Activated CD8-positive, alpha-beta T cell treated with anti-CD3 and anti-CD28 coated beads, Interleukin-2, amount 10 ng/mL, durations not matched to agents 7 days and 5 days (primary cell): ENCODE measurements around the gene MRPS23. TPM values are rescaled to one million over a fixed set of nuclear protein-coding genes. Genes with fewer than 3 reads are reported as not detected.

Experiments used
- ATAC-seq: fragments of 150-1000 bp; cut with Tn5 transposase; one replicate; pipeline ENCODE4 v1.10.0; 2021; ENCODE audit warnings: moderate library complexity
- CTCF ChIA-PET: fragments of 350-600 bp; sonication (Branson Sonifier 250); formaldehyde crosslinking; loops from one replicate; lab custom pipeline; 2021; ENCODE audit warnings: antibody characterized with exemption; lab: Charles Lee
- POLR2A ChIA-PET: fragments of 350-600 bp; sonication (Branson Sonifier 250); formaldehyde crosslinking; loops from one replicate; lab custom pipeline; 2021; ENCODE audit warnings: antibody characterized with exemption; lab: Charles Lee
- DNase-seq: peaks from one replicate; pipeline ENCODE4 v3.0.0-alpha.2; 2020
- H3K27ac Mint-ChIP-seq: one replicate; pipeline ENCODE4 v1.8.0; 2021; ENCODE audit warnings: mild to moderate bottlenecking, mixed read lengths
- H3K27me3 Mint-ChIP-seq: one replicate; pipeline ENCODE4 v1.8.0; 2021; ENCODE audit warnings: low read depth, mixed read lengths
- H3K36me3 Mint-ChIP-seq: one replicate; pipeline ENCODE4 v1.8.0; 2021; ENCODE audit warnings: low read depth, mixed read lengths
- H3K4me1 Mint-ChIP-seq: one replicate; pipeline ENCODE4 v1.8.0; 2021; ENCODE audit warnings: low read depth, mixed read lengths
- H3K4me3 Mint-ChIP-seq: one replicate; pipeline ENCODE4 v1.8.0; 2021; ENCODE audit warnings: mild to moderate bottlenecking, mixed read lengths
- H3K9me3 Mint-ChIP-seq: one replicate; pipeline ENCODE4 v1.8.0; 2022; ENCODE audit warnings: mixed read lengths; ENCODE audit not compliant: insufficient read depth
- total RNA-seq, 2 experiments: library from RNA; stranded (reverse); gene quantifications; one replicate each; pipeline ENCODE4 v1.2.3, GENCODE V29; 2021

The MRPS23 gene
- total RNA-seq, 2 experiments from 2014 or later: 46.3 to 48.7 TPM

DNA sequence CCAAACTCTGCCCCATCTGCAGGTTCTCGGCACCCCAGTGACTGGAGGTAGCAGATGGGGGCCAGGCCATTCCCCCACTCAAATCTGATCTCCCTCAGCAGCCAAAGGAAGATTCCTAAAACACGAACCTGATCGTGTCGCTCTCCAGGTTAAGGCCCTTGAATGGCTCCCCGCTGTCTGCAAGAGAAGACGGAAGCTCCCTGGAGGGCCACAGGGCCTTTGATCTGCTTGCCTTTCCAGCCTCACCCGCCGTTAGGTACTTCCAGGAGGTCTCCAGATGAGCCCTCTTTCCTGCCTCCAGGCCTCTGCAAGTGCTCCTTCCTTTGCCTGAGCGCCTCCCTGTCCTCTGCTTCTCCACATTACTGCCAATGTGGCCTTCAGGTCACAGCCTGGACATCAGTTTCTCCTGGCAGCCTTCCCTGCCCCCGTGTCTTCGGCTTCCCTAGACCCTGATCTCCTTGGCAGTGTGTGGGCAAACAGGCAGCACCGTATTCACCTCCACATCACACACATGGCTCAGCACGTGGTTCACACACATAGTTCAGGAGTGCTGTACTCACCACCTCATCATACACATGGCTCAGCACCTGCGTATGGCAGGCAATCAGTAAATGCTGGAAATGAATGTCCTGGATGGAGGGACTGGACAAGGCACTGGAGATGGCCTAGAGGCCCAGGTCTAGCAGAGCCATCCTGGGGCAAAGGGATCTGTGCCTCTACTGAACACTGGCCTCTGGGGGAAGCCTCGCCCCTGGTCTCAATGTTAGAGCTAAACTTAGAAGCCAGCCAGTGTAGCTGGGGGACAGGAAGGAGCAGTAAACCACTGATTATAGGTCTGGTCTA lies 26.4 kb upstream of the MRPS23 start:
- POLR2A ChIA-PET: no interaction called here
- ATAC-seq: no peak

DNA sequence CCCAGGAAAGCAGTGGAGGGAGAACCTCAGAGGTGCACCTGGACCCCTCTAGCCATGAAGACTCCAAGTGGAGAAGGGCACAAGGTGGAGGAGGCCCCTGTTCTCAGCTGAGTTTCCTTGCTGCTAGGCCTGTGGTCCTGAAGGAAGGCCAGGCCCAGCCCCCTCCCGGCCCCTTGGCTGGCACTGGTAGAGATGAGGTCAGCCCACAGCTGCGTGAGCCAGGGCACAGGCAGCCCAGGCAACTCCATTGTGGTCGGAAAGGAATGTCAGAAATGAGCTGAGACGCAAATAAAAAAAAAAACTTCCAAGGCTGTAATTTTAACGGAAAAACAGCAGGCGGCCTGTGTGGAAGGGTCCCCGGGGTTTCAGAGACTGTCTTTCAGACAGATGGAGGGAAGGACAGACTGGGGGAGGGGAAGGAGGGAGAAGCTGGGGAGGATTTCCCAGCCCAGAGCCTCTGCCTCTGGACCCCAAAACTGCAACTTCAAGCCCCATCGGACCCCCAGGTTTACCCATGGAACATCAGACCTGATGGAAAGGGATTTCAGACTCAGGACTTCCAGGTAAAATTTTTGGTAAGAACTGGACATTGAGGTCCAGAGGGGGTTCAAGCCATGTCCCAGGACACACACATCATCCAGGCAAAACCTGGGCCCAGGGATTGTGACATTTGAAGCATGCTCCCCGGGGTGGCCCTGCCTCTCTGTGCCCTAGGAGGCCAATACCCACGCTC lies 25.6 kb upstream of the MRPS23 start:
- DNase-seq (no peak), ATAC-seq (no peak)
- peaks cover 30% of the 10 kb centered on the region for H3K4me1 Mint-ChIP-seq
- H3K36me3 Mint-ChIP-seq: no peaks in the 10 kb centered on the region
- no peaks in the 10 kb centered on the region for H3K9me3 Mint-ChIP-seq
- ChIA-PET POLR2A (no interaction called here), CTCF (interaction anchor here (1.0 to 1.9 kb wide), 4 partner anchors 19 to 118 kb away, joined by 3 to 9 read pairs (median 4); no protein-coding TSS in a partner anchor)
- H3K4me3 Mint-ChIP-seq: no peak overlapping the region
- no peak overlapping the region for H3K27ac Mint-ChIP-seq
- H3K27me3 Mint-ChIP-seq: peaks cover 40% of the 10 kb centered on the region

More for the DNA sequence above, 26.4 kb upstream of the MRPS23 start:
- Mint-ChIP-seq H3K4me3 (no peak overlapping the region), H3K27ac (no peak overlapping the region), H3K36me3 (no peaks in the 10 kb centered on the region), H3K4me1 (peaks cover 30% of the 10 kb centered on the region), H3K9me3 (no peaks in the 10 kb centered on the region), H3K27me3 (peaks cover 39% of the 10 kb centered on the region)
- DNase-seq: no peak
- CTCF ChIA-PET: interaction anchor here (1.0 to 1.9 kb wide), 3 partner anchors 16 to 123 kb away, joined by 3 to 9 read pairs (median 3); no protein-coding TSS in a partner anchor

DNA sequence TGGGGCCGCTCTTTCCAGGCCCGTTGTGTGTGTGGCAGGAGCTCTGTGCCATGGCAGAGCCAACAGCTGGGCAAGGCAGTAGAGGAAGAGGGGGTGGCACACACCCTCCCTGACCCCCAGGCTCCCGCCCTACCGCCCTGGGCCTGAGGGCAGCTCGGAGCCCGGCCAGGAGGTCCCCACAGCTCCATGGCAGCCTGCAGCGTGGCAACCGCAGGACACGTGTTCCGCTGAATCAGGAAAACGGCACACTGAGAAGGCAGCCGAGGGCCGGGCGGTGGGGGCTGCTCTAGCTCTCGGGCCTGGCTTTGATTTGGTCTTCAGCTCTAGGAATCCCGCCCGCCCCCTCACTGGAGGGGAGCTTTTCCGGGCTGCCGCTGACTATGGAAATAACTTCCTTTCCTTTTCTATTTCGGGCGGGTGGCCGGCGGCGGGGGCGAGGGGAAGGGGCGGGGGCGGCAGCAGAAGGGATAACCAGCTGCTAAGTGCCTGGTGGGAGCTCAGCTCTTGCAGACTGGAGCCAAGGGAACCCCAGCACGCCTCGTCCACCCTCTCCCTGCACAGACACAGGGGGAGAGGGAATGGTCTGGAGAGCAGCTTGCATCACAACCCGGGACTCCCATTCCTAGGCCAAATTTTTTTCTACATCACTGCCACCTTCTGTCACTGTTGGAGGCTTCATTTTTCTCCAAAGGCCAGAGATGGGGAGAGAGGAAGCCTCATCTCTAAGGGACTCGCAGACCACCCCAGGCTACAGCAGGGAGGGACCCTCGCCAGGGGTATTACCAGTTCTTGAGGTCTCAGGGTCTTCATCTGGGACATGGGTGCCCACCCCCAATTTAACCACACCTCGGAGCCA lies 24.8 kb upstream of the MRPS23 start:
- Mint-ChIP-seq H3K4me1 (peaks cover 30% of the 10 kb centered on the region), H3K36me3 (no peaks in the 10 kb centered on the region), H3K27me3 (peaks cover 45% of the 10 kb centered on the region), H3K9me3 (no peaks in the 10 kb centered on the region), H3K4me3 (no peak overlapping the region), H3K27ac (no peak overlapping the region)
- CTCF ChIA-PET: interaction anchor here (1.0 to 1.9 kb wide), 6 partner anchors 18 to 119 kb away, joined by 3 to 9 read pairs (median 4); no protein-coding TSS in a partner anchor
- POLR2A ChIA-PET: interaction anchor here (0.8 to 1.1 kb wide), 2 partner anchors 124 to 133 kb away, joined by 3 to 4 read pairs; no protein-coding TSS in a partner anchor
- no peak for DNase-seq
- peak; percentile 37 for ATAC-seq

DNA sequence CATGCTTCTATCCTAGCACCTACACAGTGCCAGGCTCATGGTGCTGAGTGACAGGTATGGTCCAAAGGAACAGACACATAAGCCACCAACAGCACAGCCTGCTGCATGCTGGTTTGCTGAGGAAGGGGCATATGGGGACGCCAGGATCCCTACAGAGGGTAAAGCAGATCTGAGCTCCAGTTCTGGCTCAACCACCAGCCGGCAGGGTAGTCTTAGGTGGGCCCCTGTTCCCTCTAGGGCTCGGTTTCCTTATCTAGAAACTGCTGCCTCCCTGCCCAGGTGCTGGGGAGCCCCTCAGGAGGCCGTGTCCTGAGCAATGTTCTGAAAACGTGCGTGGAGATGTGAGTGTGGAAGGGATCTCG lies 24.2 kb upstream of the MRPS23 start:
- ATAC-seq (peak; percentile 12), DNase-seq (no peak)
- no peak overlapping the region for H3K27ac Mint-ChIP-seq
- ChIA-PET POLR2A (interaction anchor here (0.8 to 1.1 kb wide), 2 partner anchors 124 to 133 kb away, joined by 3 to 4 read pairs; no protein-coding TSS in a partner anchor), CTCF (interaction anchor here (1.0 to 1.9 kb wide), 3 partner anchors 19 to 72 kb away, joined by 3 to 9 read pairs (median 4); no protein-coding TSS in a partner anchor)
- peaks cover 28% of the 10 kb centered on the region for H3K4me1 Mint-ChIP-seq
- no peaks in the 10 kb centered on the region for H3K9me3 Mint-ChIP-seq
- no peaks in the 10 kb centered on the region for H3K36me3 Mint-ChIP-seq
- H3K27me3 Mint-ChIP-seq: peaks cover 39% of the 10 kb centered on the region
- no peak overlapping the region for H3K4me3 Mint-ChIP-seq

DNA sequence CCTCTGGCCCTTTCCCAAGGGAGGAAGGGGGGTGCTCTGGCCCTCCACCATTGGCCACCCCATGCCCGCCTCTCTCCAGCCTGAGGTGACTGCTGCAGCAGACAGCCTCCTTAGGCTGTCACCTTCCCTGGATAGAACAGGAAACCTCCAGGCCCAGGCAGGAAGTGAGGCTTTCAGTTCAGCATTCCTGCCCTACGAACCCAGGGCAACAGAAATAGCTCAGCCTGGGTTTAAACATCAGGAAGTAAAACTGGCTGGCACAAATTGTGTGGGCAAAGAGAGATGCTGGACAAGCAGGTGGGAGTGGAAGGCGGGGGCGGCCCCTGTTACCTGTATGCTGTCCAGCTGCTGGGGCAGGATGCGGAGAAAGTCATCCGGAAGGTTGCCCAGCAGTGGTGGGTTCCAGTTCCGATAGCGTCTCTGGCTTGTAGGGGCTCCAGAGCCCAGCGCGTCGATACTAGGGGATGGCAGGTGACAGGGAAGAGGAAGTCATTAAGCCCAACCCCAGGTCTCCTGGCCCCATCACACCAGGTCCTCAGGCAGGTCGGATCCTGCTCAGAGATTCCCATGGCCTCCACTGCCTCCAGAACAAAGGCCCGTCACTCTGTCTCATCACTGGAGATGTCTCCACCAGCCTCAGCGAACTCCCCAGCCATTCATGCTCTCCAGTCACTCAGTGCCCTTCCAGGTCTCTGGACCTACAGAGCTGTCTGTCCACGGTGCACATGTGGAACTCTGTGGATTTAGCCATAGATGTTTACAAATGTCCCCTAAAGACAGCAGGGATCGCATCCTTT lies 23.6 kb upstream of the MRPS23 start:
- ChIA-PET POLR2A (interaction anchor here (1.1 kb wide), 1 partner anchor 134 kb away, joined by 3 read pairs; no protein-coding TSS in a partner anchor), CTCF (no interaction called here)
- H3K27me3 Mint-ChIP-seq: peaks cover 36% of the 10 kb centered on the region
- peaks cover 33% of the 10 kb centered on the region for H3K4me1 Mint-ChIP-seq
- ATAC-seq: no peak
- DNase-seq: no peak
- no peak overlapping the region for H3K27ac Mint-ChIP-seq
- H3K36me3 Mint-ChIP-seq: no peaks in the 10 kb centered on the region
- no peak overlapping the region for H3K4me3 Mint-ChIP-seq
- no peaks in the 10 kb centered on the region for H3K9me3 Mint-ChIP-seq

DNA sequence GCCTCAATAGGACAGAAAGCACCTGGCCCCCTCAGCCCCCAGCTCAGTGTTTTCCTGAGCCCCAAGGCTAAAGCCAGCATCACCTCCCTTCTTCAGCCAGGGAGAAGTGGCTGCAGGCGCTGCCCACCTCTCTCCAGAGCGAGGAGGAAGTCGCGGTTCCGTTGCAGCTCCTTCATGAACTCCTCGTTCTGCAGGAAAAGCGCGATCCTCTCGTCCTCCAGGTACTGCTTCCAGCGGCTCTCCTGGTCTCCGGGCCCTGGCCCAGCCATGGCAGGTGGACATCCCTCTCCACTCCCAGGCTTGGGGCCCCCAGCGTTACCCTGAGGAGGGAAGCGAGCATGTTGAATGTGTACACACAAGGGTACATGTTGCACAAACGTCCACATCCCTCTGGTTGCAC lies 22.7 kb upstream of the MRPS23 start:
- ATAC-seq (no peak), DNase-seq (no peak)
- no peak overlapping the region for H3K4me3 Mint-ChIP-seq
- peaks cover 31% of the 10 kb centered on the region for H3K27me3 Mint-ChIP-seq
- ChIA-PET POLR2A (no interaction called here), CTCF (no interaction called here)
- no peak overlapping the region for H3K27ac Mint-ChIP-seq
- H3K36me3 Mint-ChIP-seq: no peaks in the 10 kb centered on the region
- no peaks in the 10 kb centered on the region for H3K9me3 Mint-ChIP-seq
- H3K4me1 Mint-ChIP-seq: peaks cover 43% of the 10 kb centered on the region

DNA sequence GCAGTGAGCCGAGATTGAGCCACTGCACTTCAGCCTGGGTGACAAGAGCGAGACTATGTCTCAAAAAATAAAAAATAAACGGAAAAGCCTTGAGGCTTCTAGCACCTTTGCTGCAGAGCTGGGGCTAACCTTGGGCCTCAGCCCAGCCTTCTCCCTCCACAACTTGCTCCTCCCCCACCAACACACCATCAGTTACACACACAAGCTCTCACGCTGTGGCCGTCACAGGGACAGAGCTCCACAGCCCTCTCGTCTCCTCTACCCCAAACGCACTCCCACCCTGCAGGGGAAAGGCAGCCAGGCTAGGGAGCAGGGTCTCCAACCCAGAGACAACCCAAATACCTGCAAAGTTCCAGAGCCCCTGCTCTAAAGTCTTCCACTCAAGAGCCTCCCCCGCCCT lies 22.0 kb upstream of the MRPS23 start:
- Mint-ChIP-seq H3K4me1 (peaks cover 48% of the 10 kb centered on the region), H3K27ac (no peak overlapping the region), H3K9me3 (no peaks in the 10 kb centered on the region), H3K27me3 (peaks cover 31% of the 10 kb centered on the region), H3K4me3 (no peak overlapping the region), H3K36me3 (no peaks in the 10 kb centered on the region)
- ATAC-seq (no peak), DNase-seq (no peak)
- ChIA-PET CTCF (interaction anchor here (5.2 kb wide), 1 partner anchor 13 kb away, joined by 40 read pairs; no protein-coding TSS in a partner anchor), POLR2A (no interaction called here)

DNA sequence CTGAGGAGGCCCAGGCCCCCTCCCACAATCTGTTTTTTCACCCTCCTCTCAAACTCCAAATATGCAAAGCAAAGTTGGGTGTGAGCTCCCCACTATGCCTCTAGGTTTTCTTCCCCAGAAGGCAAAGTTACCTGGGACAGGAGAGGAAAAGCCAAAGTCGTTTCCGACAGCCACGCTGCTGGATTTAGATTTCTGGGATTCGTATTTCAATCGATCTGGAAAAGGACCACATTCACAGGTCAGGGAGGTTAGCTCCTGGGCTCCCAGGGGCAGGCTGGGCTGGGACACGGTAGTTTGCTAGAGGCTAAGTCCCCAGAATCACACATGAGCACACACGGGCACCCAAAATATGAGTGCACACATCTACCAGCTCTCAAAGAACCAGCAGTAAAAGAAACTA lies 21.3 kb upstream of the MRPS23 start:
- H3K4me3 Mint-ChIP-seq: no peak overlapping the region
- H3K4me1 Mint-ChIP-seq: peaks cover 41% of the 10 kb centered on the region
- H3K27ac Mint-ChIP-seq: no peak overlapping the region
- POLR2A ChIA-PET: interaction anchor here (1.8 kb wide), 1 partner anchor 11 kb away, joined by 5 read pairs; no protein-coding TSS in a partner anchor
- H3K36me3 Mint-ChIP-seq: no peaks in the 10 kb centered on the region
- H3K9me3 Mint-ChIP-seq: no peaks in the 10 kb centered on the region
- CTCF ChIA-PET: interaction anchor here (0.6 to 5.2 kb wide), 2 partner anchors 12 to 85 kb away, joined by 3 to 40 read pairs; no protein-coding TSS in a partner anchor
- ATAC-seq (no peak), DNase-seq (no peak)
- H3K27me3 Mint-ChIP-seq: peaks cover 29% of the 10 kb centered on the region

DNA sequence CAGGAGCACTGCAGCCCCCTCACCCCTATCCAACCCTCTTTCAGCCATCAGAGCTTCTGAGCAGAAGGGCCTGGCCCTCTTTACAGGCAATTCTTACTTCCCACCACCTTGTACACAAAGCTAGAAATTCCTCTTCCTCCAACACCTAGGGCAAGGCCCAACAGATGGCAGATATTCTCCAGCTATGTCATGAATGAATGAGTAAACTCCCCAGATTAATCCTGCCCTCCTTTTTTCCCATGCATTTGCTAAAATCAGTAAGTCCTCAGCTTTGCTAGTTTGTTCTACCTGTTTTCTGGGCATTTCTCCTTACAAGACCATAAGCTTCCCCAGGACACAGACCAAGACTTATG lies 20.4 kb upstream of the MRPS23 start:
- no peak overlapping the region for H3K27ac Mint-ChIP-seq
- CTCF ChIA-PET: interaction anchor here (0.9 to 5.2 kb wide), 5 partner anchors 11 to 129 kb away, joined by 3 to 40 read pairs (median 3); no protein-coding TSS in a partner anchor
- no peak for DNase-seq
- peaks cover 27% of the 10 kb centered on the region for H3K27me3 Mint-ChIP-seq
- no peaks in the 10 kb centered on the region for H3K36me3 Mint-ChIP-seq
- POLR2A ChIA-PET: interaction anchor here (0.5 to 2.1 kb wide), 5 partner anchors 10 to 116 kb away, joined by 3 to 7 read pairs (median 3); partner anchors contain the start of gene MRPS23
- H3K9me3 Mint-ChIP-seq: no peaks in the 10 kb centered on the region
- H3K4me1 Mint-ChIP-seq: peaks cover 37% of the 10 kb centered on the region
- ATAC-seq: no peak
- H3K4me3 Mint-ChIP-seq: no peak overlapping the region

DNA sequence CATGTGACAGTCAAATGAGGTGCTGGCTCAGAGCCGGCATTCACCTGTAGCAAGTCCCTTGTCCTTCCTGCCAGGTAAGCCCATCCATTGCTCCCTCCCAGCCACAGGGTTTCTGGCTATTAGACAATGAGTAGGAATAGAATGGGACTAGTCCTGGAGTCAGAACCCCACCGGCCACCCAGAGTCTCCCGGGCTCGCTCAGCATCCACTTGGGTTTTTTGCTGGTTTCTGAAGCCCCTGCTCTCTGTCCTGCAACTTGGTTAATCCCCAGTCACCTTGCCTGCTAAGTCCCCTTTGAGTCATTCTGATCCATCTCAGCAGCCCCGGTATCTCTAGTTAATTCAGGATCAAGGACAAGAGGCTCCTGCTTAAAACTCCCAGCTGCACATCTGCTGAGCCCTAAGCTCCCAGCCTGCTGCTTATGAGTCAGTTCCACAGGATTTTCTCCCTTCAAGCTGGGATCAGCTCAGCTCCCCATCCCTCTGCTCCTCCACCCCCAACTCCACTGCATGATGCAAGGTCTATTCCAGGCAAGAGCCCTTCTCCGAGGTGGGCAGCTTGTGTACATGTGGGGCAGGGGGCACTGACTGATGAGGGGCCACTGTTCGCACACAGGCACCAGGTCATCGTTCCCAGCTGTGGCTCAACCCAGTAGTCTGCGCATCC lies 19.9 kb upstream of the MRPS23 start:
- H3K36me3 Mint-ChIP-seq: no peaks in the 10 kb centered on the region
- ChIA-PET POLR2A (interaction anchor here (1.1 to 2.1 kb wide), 4 partner anchors 10 to 29 kb away, joined by 3 to 7 read pairs (median 4); partner anchors contain the start of gene MRPS23), CTCF (interaction anchor here (0.9 to 5.2 kb wide), 5 partner anchors 11 to 130 kb away, joined by 3 to 40 read pairs (median 3); no protein-coding TSS in a partner anchor)
- H3K9me3 Mint-ChIP-seq: no peaks in the 10 kb centered on the region
- peaks cover 37% of the 10 kb centered on the region for H3K4me1 Mint-ChIP-seq
- peaks cover 27% of the 10 kb centered on the region for H3K27me3 Mint-ChIP-seq
- ATAC-seq: no peak
- no peak overlapping the region for H3K4me3 Mint-ChIP-seq
- H3K27ac Mint-ChIP-seq: peak overlapping the region; percentile 14
- no peak for DNase-seq
